HK-2 (cell line): ENCODE results near the gene KCNQ2.

Experiments used
- DNase-seq: peaks from one replicate; pipeline ENCODE4 v3.0.0-alpha.2; 2018; ENCODE audit not compliant: unreplicated experiment

KCNQ2 gene

GRCh38 chr20:63454731-63455567, 17.5 kb downstream of the KCNQ2 start:
- no peak for DNase-seq

- no peak for DNase-seq
Observed at GRCh38 chr20:63452821-63453523, 19.5 kb downstream of the KCNQ2 start.

GRCh38 chr20:63452341-63452740, 20.1 kb downstream of the KCNQ2 start:
- DNase-seq = no peak

GRCh38 chr20:63451821-63452220, 20.6 kb downstream of the KCNQ2 start:
- DNase-seq = no peak

- no peak for DNase-seq
Observed at GRCh38 chr20:63449796-63450730, 22.4 kb downstream of the KCNQ2 start.

- DNase-seq = no peak
Observed at GRCh38 chr20:63449025-63449424, 23.4 kb downstream of the KCNQ2 start.

GRCh38 chr20:63448031-63448430, 24.4 kb downstream of the KCNQ2 start:
- no peak for DNase-seq

GRCh38 chr20:63447320-63447719, 25.1 kb downstream of the KCNQ2 start:
- no peak for DNase-seq

- DNase-seq = no peak
Observed at GRCh38 chr20:63446216-63447024, 26.0 kb downstream of the KCNQ2 start.

- no peak for DNase-seq
Observed at GRCh38 chr20:63445075-63445734, 27.2 kb downstream of the KCNQ2 start.

- no peak for DNase-seq
Observed at GRCh38 chr20:63444548-63444947, 27.9 kb downstream of the KCNQ2 start.

- no peak for DNase-seq
Observed at GRCh38 chr20:63443606-63444395, 28.7 kb downstream of the KCNQ2 start.

GRCh38 chr20:63442100-63442493, 30.4 kb downstream of the KCNQ2 start:
- DNase-seq = peak; percentile 71

GRCh38 chr20:63441136-63442099, 31.0 kb downstream of the KCNQ2 start:
- no peak for DNase-seq

- DNase-seq = no peak
Observed at GRCh38 chr20:63440366-63440955, 32.0 kb downstream of the KCNQ2 start.

- no peak for DNase-seq
Observed at GRCh38 chr20:63439866-63440265, 32.6 kb downstream of the KCNQ2 start.

GRCh38 chr20:63438121-63438520, 34.3 kb downstream of the KCNQ2 start:
- DNase-seq = no peak

- DNase-seq = no peak
Observed at GRCh38 chr20:63435552-63435951, 36.9 kb downstream of the KCNQ2 start.
